Measurements from ENCODE around the gene TMEM238.

DNA sequence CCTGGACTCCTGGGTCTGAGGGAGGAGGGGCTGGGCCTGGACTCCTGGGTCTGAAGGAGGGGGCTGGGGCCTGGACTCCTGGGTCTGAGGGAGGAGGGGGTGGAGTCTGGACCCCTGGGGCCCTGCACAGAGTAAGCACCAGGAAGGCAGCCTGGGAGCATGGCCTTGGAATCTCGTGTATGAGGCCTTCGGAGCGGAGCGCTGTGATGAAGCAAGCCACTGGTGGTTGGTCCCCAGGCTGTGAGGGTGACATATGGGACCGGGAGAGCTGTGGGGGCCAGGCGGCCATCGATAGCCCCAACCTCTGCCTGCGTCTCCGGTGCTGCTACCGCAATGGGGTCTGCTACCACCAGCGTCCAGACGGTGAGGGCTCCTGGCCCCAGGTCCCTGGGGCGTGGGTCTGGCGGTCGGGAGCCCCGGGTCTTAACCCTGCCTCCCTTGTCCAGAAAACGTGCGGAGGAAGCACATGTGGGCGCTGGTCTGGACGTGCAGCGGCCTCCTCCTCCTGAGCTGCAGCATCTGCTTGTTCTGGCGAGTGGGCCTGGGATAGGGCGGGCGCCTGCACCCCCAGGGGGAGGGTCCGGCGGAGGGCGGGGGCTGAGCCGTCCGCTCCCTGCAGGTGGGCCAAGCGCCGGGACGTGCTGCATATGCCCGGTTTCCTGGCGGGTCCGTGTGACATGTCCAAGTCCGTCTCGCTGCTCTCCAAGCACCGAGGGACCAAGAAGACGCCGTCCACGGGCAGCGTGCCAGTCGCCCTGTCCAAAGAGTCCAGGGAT lies 6.5 kb downstream of the TMEM238 start:
- TF ChIP-seq, protein P1, sequence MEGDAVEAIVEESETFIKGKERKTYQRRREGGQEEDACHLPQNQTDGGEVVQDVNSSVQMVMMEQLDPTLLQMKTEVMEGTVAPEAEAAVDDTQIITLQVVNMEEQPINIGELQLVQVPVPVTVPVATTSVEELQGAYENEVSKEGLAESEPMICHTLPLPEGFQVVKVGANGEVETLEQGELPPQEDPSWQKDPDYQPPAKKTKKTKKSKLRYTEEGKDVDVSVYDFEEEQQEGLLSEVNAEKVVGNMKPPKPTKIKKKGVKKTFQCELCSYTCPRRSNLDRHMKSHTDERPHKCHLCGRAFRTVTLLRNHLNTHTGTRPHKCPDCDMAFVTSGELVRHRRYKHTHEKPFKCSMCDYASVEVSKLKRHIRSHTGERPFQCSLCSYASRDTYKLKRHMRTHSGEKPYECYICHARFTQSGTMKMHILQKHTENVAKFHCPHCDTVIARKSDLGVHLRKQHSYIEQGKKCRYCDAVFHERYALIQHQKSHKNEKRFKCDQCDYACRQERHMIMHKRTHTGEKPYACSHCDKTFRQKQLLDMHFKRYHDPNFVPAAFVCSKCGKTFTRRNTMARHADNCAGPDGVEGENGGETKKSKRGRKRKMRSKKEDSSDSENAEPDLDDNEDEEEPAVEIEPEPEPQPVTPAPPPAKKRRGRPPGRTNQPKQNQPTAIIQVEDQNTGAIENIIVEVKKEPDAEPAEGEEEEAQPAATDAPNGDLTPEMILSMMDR (IDR thresholded peaks at IDR 0.05): no peak
- TF ChIP-seq EP300 (IDR thresholded peaks at IDR 0.05): no peak
- no peak for TF ChIP-seq POLR2A (IDR thresholded peaks at IDR 0.05)
- peak in 1 of 3 donors; percentile 6 for TF ChIP-seq POLR2AphosphoS5 (IDR thresholded peaks at IDR 0.05)
